Mucosa of stomach (tissue), 1 donor: Measurements from ENCODE around the gene DOCK10.

Experiments
- H3K27me3 ChIP-seq: one replicate; pipeline ENCODE4 v1.7.0; 2013; ENCODE audit warnings: mild to moderate bottlenecking, low read length; ENCODE audit not compliant: control insufficient read depth, insufficient read depth
- H3K36me3 ChIP-seq: one replicate; pipeline ENCODE4 v1.7.0; 2013; ENCODE audit warnings: low read length; ENCODE audit not compliant: control insufficient read depth, insufficient read depth
- H3K4me1 ChIP-seq: one replicate; pipeline ENCODE4 v1.7.0; 2013; ENCODE audit warnings: mild to moderate bottlenecking, low read length; ENCODE audit not compliant: control insufficient read depth, insufficient read depth
- H3K4me3 ChIP-seq: one replicate; pipeline ENCODE4 v1.7.0; 2013; ENCODE audit warnings: low read length
- H3K9ac ChIP-seq: one replicate; pipeline ENCODE4 v1.7.0; 2013; ENCODE audit warnings: mild to moderate bottlenecking, low read length, moderate library complexity
- H3K9me3 ChIP-seq: one replicate; pipeline ENCODE4 v1.7.0; 2013; ENCODE audit warnings: mild to moderate bottlenecking, low read length, moderate library complexity; ENCODE audit not compliant: control insufficient read depth
- donor health status: Pancreatic carcinoma.

Gene DOCK10

GRCh38 chr2:224753743-224754540, 288.3 kb downstream of the DOCK10 start:
- H3K4me3 ChIP-seq = no peak overlapping the region
- H3K9me3 ChIP-seq = no peaks in the 10 kb centered on the region
- H3K9ac ChIP-seq = no peak overlapping the region
- no peaks in the 10 kb centered on the region for H3K4me1 ChIP-seq
- H3K36me3 ChIP-seq = no peaks in the 10 kb centered on the region
- no peaks in the 10 kb centered on the region for H3K27me3 ChIP-seq

DNA sequence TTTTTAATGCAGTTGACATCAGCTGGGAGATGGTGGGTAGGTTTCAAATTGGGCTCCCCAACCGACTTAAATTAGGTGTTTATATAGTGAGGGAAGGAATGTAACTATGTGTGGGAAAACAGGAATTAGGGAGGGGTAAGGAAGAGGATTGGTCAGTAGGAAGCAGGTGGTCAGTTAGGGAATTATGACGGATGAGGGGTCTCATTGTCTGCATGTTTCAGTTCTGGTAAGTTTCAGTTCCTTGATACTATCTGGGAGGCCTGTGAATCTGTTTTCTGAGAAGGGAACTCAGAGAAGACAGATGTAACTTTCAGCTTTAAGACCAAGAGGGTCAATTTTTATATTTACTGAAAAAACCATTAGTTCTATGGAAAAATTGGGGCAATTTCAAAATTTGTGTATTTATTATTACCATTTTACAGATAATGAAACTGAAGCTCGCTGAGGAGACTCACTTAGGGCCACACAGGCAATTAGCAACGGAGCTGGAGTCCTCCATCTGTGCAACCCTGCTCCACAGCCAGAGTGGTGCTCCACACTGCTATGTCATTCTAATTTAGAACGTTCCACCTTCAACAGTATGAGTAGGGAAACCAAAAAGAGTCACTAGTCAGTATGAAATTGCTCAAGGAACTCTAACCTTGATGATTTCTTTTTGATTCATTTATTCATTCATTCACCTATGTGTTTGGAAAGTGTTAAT, 290.1 kb downstream of the DOCK10 start:
- no peaks in the 10 kb centered on the region for H3K27me3 ChIP-seq
- H3K36me3 ChIP-seq = no peaks in the 10 kb centered on the region
- no peaks in the 10 kb centered on the region for H3K9me3 ChIP-seq
- no peak overlapping the region for H3K9ac ChIP-seq
- H3K4me3 ChIP-seq = no peak overlapping the region
- no peaks in the 10 kb centered on the region for H3K4me1 ChIP-seq

- Histone ChIP-seq H3K36me3 (no peaks in the 10 kb centered on the region), H3K9ac (no peak overlapping the region), H3K27me3 (no peaks in the 10 kb centered on the region), H3K4me3 (no peak overlapping the region), H3K9me3 (no peaks in the 10 kb centered on the region), H3K4me1 (no peaks in the 10 kb centered on the region)
Measured at GRCh38 chr2:224749136-224749535, 293.1 kb downstream of the DOCK10 start.

DNA sequence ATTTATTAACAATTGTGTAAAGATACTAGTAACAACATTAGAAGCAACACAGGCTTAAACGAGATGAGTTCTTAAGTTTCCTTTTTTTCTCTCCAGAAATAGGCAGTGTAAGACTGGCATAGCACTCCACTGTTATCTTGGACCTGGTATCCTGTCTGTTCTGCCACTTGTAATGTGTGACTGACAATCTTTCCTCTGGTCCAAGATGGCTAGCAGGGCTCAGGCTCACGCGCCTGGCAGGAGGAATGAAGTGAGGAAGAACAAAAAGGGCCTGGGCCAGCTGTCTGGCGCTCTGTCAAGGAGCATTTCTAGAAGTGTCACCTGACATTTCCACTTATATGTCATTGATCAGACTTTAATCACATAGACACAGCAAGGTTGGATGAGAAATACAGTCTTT, 294.5 kb downstream of the DOCK10 start:
- Histone ChIP-seq H3K4me3 (no peak overlapping the region), H3K9me3 (no peaks in the 10 kb centered on the region), H3K4me1 (no peaks in the 10 kb centered on the region), H3K27me3 (no peaks in the 10 kb centered on the region), H3K9ac (no peak overlapping the region), H3K36me3 (no peaks in the 10 kb centered on the region)

- Histone ChIP-seq H3K9ac (no peak overlapping the region), H3K4me1 (no peaks in the 10 kb centered on the region)
Measured at GRCh38 chr2:224736227-224736626, 306.0 kb downstream of the DOCK10 start.

DNA sequence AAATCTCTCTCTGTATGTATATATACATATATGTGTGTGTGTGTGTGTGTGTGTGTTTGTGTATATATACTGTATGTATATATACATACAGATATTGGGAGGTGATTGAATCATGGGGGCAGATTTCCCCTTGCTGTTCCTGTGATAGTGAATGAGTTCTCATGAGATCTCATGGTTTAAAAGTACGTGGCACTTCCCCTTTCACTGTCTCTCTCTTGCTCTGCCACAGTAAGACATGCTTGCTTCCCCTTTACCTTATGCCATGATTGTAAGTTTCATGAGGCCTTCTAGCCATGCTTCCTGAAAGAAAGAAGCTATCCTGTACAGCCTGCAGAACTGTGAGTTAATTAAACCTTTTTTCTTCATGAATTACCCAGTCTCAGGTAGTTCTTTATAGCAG, 307.3 kb downstream of the DOCK10 start:
- Histone ChIP-seq H3K9ac (no peak overlapping the region), H3K4me3 (no peak overlapping the region), H3K27me3 (no peaks in the 10 kb centered on the region), H3K36me3 (no peaks in the 10 kb centered on the region), H3K9me3 (no peaks in the 10 kb centered on the region), H3K4me1 (no peaks in the 10 kb centered on the region)

More at GRCh38 chr2:224736227-224736626, 306.0 kb downstream of the DOCK10 start:
- no peaks in the 10 kb centered on the region for H3K9me3 ChIP-seq
- H3K27me3 ChIP-seq = no peaks in the 10 kb centered on the region
- no peak overlapping the region for H3K4me3 ChIP-seq
- no peaks in the 10 kb centered on the region for H3K36me3 ChIP-seq

GRCh38 chr2:224731665-224732064, 310.6 kb downstream of the DOCK10 start:
- Histone ChIP-seq H3K4me1 (no peaks in the 10 kb centered on the region), H3K27me3 (no peaks in the 10 kb centered on the region), H3K4me3 (no peak overlapping the region), H3K9ac (no peak overlapping the region), H3K36me3 (no peaks in the 10 kb centered on the region), H3K9me3 (no peaks in the 10 kb centered on the region)

DNA sequence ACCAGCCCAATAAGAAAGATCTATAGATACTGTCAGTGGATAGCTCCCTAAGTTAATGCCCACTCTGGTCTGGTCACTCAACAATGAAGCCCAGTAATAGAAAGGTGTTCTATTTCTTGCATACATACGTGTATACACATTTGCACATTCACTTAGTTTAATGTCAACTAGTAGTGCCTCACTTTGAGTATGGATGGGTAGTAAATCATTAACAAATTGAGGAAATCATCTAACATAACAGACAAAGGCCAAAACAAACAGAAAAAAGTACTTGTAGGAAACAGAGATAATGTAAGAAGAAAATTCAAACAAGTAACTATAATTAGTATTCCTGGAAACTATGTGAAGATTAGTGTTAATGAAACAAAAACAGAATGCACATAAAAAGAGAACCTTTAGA, 312.8 kb downstream of the DOCK10 start:
- Histone ChIP-seq H3K36me3 (no peaks in the 10 kb centered on the region), H3K9ac (no peak overlapping the region), H3K4me1 (no peaks in the 10 kb centered on the region), H3K9me3 (no peaks in the 10 kb centered on the region), H3K27me3 (no peaks in the 10 kb centered on the region), H3K4me3 (no peak overlapping the region)

GRCh38 chr2:224724331-224724730, 317.9 kb downstream of the DOCK10 start:
- H3K9ac ChIP-seq = no peak overlapping the region
- H3K4me3 ChIP-seq = no peak overlapping the region
- no peaks in the 10 kb centered on the region for H3K4me1 ChIP-seq
- H3K27me3 ChIP-seq = no peaks in the 10 kb centered on the region
- H3K36me3 ChIP-seq = no peaks in the 10 kb centered on the region
- no peaks in the 10 kb centered on the region for H3K9me3 ChIP-seq

DNA sequence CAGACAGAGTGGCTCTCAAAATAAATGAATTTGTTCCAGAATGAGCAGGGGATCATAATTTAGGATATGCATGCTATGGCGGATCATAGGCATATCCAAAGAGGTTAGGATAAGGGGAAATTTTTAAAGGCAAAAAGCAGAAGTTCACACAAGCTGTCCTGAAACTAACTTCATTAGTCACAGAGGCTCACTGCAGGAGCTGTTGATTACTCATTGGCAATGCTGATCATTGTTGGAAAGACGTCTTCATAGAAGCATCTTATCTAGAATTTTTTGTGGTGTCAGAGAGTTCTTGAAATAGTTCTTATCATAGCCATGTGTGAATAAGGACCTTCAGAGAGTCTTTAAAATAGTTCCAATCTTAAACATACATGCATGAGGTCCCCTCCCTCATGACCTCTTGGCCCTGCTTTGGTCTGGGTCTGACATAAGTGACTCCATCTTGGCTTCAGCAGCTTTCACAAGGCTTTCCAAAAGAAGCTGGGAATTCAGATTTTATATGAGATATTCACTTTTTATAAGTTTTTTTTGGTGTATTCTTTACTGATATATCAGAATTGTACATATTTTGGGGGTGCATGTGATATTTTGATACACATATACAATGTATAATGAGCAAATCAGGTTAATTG, 318.6 kb downstream of the DOCK10 start:
- H3K9me3 ChIP-seq = no peaks in the 10 kb centered on the region
- H3K27me3 ChIP-seq = no peaks in the 10 kb centered on the region
- no peaks in the 10 kb centered on the region for H3K36me3 ChIP-seq
- no peaks in the 10 kb centered on the region for H3K4me1 ChIP-seq
- no peak overlapping the region for H3K4me3 ChIP-seq
- H3K9ac ChIP-seq = no peak overlapping the region

GRCh38 chr2:224722770-224723169, 319.5 kb downstream of the DOCK10 start:
- Histone ChIP-seq H3K9ac (no peak overlapping the region), H3K4me3 (no peak overlapping the region), H3K9me3 (no peaks in the 10 kb centered on the region), H3K36me3 (no peaks in the 10 kb centered on the region), H3K4me1 (no peaks in the 10 kb centered on the region), H3K27me3 (no peaks in the 10 kb centered on the region)

- H3K9me3 ChIP-seq = no peaks in the 10 kb centered on the region
- no peaks in the 10 kb centered on the region for H3K36me3 ChIP-seq
- H3K9ac ChIP-seq = no peak overlapping the region
- no peaks in the 10 kb centered on the region for H3K4me1 ChIP-seq
- no peaks in the 10 kb centered on the region for H3K27me3 ChIP-seq
- no peak overlapping the region for H3K4me3 ChIP-seq
Measured at GRCh38 chr2:224722250-224722649, 320.0 kb downstream of the DOCK10 start.
